K562 (cell line): ENCODE data around the gene OLFM3. TPM values are rescaled to one million over a fixed set of nuclear protein-coding genes. Genes with fewer than 3 reads are reported as not detected.

ENCODE experiments used
- ATAC-seq: fragments of 200-7000 bp; cut with Tn5 transposase; 3 replicates; pipeline ENCODE4 v1.9.1; 2020; ENCODE audit warnings: moderate library complexity
- BruUV-seq: library from RNA; stranded (reverse); fragments of 400-500 nt; replicated peaks from 2 replicates; lab custom pipeline; 2021; lab: Mats Ljungman, UMichigan
- CTCF ChIA-PET: fragments of 300-600 bp; formaldehyde crosslinking; extraction: SDS; loops from one replicate; lab custom pipeline; 2021; ENCODE audit warnings: low intra/inter-chr PET ratio; lab: Yijun Ruan, JAX
- POLR2A ChIA-PET: fragments of 300-600, 350-650 bp; sonication (Branson Sonifier 250); formaldehyde crosslinking; extraction: SDS; loops from one replicate; lab custom pipeline; 2021; ENCODE audit warnings: antibody characterized with exemption, inconsistent platforms; lab: Yijun Ruan, JAX
- DNase-seq, 4 experiments: peaks; one replicate each; pipeline versions ENCODE4 v3.0.0 to v3.0.0-alpha.2; 2011 to 2018; ENCODE audit warnings: low spot score in 3 of 4, mixed read lengths in 3 of 4; ENCODE audit errors: extremely low read depth in 1 of 4
- FAIRE-seq: peaks from 2 replicates; lab custom pipeline; 2011; peaks lifted over from hg19 to GRCh38; lab: Jason Lieb, UNC
- H2AFZ ChIP-seq: 2 replicates; pipeline ENCODE4 v1.6.0; 2011; ENCODE audit warnings: low read depth, low read length, control low read depth, inconsistent platforms
- H3K27ac ChIP-seq: fragments of 200-600 bp; 3 replicates; pipeline ENCODE4 v1.8.0; 2011; ENCODE audit warnings: low read depth, mild to moderate bottlenecking, control low read depth, inconsistent platforms, low read length, moderate library complexity, mixed read lengths; ENCODE audit errors: extremely low read depth
- H3K27me3 ChIP-seq, 2 experiments: fragments of 300-600 bp in 1 of 2; 2 replicates in 1 of 2; 3 replicates in 1 of 2; pipeline versions ENCODE4 v1.6.0 to v1.8.0; 2011; ENCODE audit warnings: inconsistent platforms in 2 of 2, low read length in 2 of 2, mild to moderate bottlenecking in 1 of 2, mixed read lengths in 1 of 2, moderate library complexity in 1 of 2; ENCODE audit not compliant: control insufficient read depth in 2 of 2, insufficient read depth in 2 of 2
- H3K36me3 ChIP-seq: fragments of 300-600 bp; 3 replicates; pipeline ENCODE4 v1.8.0; 2011; ENCODE audit warnings: mild to moderate bottlenecking, low read length, inconsistent platforms; ENCODE audit not compliant: control insufficient read depth, insufficient read depth
- H3K4me1 ChIP-seq, 2 experiments: fragments of 200-600 bp in 1 of 2; replicated peaks in 1 of 2; 2 replicates in 1 of 2; 3 replicates in 1 of 2; pipeline versions ENCODE4 v1.5.1 to v1.8.0; 2011; ENCODE audit warnings: inconsistent platforms in 2 of 2, low read length in 2 of 2, mild to moderate bottlenecking in 1 of 2, mixed read lengths in 1 of 2, moderate library complexity in 1 of 2; ENCODE audit not compliant: control insufficient read depth in 2 of 2, insufficient read depth in 2 of 2
- H3K4me2 ChIP-seq: 2 replicates; pipeline ENCODE4 v1.6.1; 2011; ENCODE audit warnings: low read length, control low read depth, inconsistent platforms, mixed read lengths; ENCODE audit not compliant: insufficient read depth
- H3K4me3 ChIP-seq: fragments of 200-600 bp; sonication (generic), shearing (Covaris generic); 2 replicates; pipeline ENCODE4 v1.5.1; 2016; ENCODE audit warnings: control low read depth, inconsistent platforms
- H3K79me2 ChIP-seq: fragments of 200-600 bp; 3 replicates; pipeline ENCODE4 v1.8.0; 2011; ENCODE audit warnings: low read length, inconsistent platforms; ENCODE audit not compliant: control insufficient read depth, insufficient read depth
- H3K9ac ChIP-seq, 2 experiments: 2 replicates each; pipeline versions ENCODE4 v1.6.0 to v1.6.1; 2011; ENCODE audit warnings: low read depth in 2 of 2, low read length in 2 of 2, control low read depth in 1 of 2, inconsistent platforms in 1 of 2, mild to moderate bottlenecking in 1 of 2, mixed read lengths in 1 of 2; ENCODE audit not compliant: insufficient read depth in 1 of 2
- H3K9me1 ChIP-seq: one replicate; pipeline ENCODE4 v1.6.0; 2011; ENCODE audit warnings: inconsistent platforms, mild to moderate bottlenecking, low read length, moderate library complexity; ENCODE audit not compliant: control insufficient read depth, insufficient read depth
- H3K9me3 ChIP-seq: replicated peaks from 2 replicates; pipeline ENCODE4 v1.5.1; 2011; ENCODE audit warnings: low read depth, low read length, inconsistent platforms; ENCODE audit not compliant: control insufficient read depth, insufficient read depth
- H4K20me1 ChIP-seq: replicated peaks from 2 replicates; pipeline ENCODE4 v1.6.1; 2011; ENCODE audit warnings: low read length, inconsistent platforms, mixed read lengths; ENCODE audit not compliant: control insufficient read depth, insufficient read depth
- SRSF3 ChIP-seq: fragments of 200-400 bp; formaldehyde crosslinking; IDR thresholded peaks from 2 replicates; pipeline ENCODE4 v1.6.1; 2016; ENCODE audit warnings: mild to moderate bottlenecking, low read length, moderate library complexity; ENCODE audit not compliant: insufficient read depth
- TBP ChIP-seq: optimal IDR thresholded peaks from 2 replicates; pipeline ENCODE3; 2011; ENCODE audit warnings: low read depth, low read length, improper control_type of control experiment
- THRAP3 ChIP-seq: fragments of 450-650 bp; IDR thresholded peaks from 2 replicates; pipeline ENCODE4 v1.6.1; 2016; ENCODE audit warnings: mild to moderate bottlenecking, inconsistent platforms, borderline replicate concordance
- ZNF140 ChIP-seq: fragments of 250-450 bp; sonication (Bioruptor Pico); IDR thresholded peaks from 2 replicates; pipeline ENCODE4 v1.8.0; 2021; ENCODE audit warnings: moderate library complexity, mild to moderate bottlenecking, inconsistent platforms
- WGBS: fragments of 100-300 bp; shearing (Covaris generic); methylation state at CpG from one replicate; pipeline ENCODE4 v1.1.6; 2016; ENCODE audit warnings: low coverage, mixed read lengths; ENCODE audit not compliant: insufficient coverage; ENCODE audit errors: missing lambda C conversion rate; 5-methylcytosine and 5-hydroxymethylcytosine counted together
- in situ Hi-C: fragments of 300-500 bp; cut with MboI; formaldehyde crosslinking; loops from 4 replicates; pipeline ENCODE4 v1.15.0; 2018; ENCODE audit warnings: inconsistent platforms, mixed read lengths
- intact Hi-C: fragments of 100-400 bp; cut with micrococcal nuclease; formaldehyde crosslinking; loops from 2 replicates; pipeline ENCODE4 v1.14.2; 2022
- polyA plus RNA-seq, 8 experiments: library from polyadenylated mRNA; depleted of rRNA in 4 of 8; stranded (reverse) in 5 of 8; unstranded in 3 of 8; fragments of >200 nt; fragmentation: Nextera tagmentation in 2 of 8; fragmentation: Illumina TruSeq in 1 of 8; extraction: Ambion mirVana in 2 of 8; extraction: Trizol in 1 of 8; gene quantifications; 2 replicates each; pipeline versions ENCODE4 v1.2.1 to v1.2.3, GENCODE V29; 2011 to 2014; ENCODE audit warnings: inconsistent platforms in 1 of 8, missing spikeins in 1 of 8
- total RNA-seq, 7 experiments: library from RNA; depleted of rRNA in 6 of 7; stranded (reverse); fragments of >200 nt in 6 of 7; fragmentation: Illumina TruSeq in 2 of 7; extraction: Trizol in 2 of 7; gene quantifications; 2 replicates each; pipeline versions ENCODE4 v1.2.1 to v1.2.3, GENCODE V29; 2011 to 2021; ENCODE audit warnings: low replicate concordance in 1 of 7
- TF ChIP-seq, protein P1 (sequence below): fragments of 450-650 bp; IDR thresholded peaks from 2 replicates; pipeline ENCODE4 v1.6.1; 2016; ENCODE audit warnings: mild to moderate bottlenecking, moderate library complexity
- TF ChIP-seq, protein P2 (sequence below): fragments of 250-450 bp; sonication (Bioruptor Pico); IDR thresholded peaks from 2 replicates; pipeline ENCODE4 v1.5.1; 2021; ENCODE audit warnings: mild to moderate bottlenecking

Gene OLFM3
- total and polyA plus RNA-seq, 9 of the 15 experiments (the other 6 are each of a cell fraction or from before 2014, with no cell fraction given), result 0.07 TPM; not detected in 8

DNA sequence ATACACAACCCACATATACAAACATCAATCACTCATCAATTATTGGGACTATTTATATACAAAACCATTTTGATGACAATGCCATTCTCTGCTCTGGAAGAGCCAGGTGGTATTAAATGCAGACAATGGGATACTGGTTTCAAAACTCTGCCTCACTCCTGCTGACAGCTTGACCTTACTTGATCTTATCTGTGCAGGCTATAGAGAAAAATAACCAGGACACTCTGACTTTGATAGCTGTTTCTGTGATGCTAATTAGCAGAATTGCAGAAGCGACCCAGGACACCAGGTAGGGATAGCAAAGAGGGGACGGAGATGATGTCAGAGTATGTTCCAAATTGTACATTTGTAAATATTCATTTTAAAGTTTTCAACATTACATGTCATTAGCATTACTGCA is 89.5 kb downstream of the OLFM3 start (continued):
- TF ChIP-seq ZNF140, result no peak
- TF ChIP-seq, all 486 proteins: peak for 0

- no peak for FAIRE-seq
- TF ChIP-seq, protein P1, sequence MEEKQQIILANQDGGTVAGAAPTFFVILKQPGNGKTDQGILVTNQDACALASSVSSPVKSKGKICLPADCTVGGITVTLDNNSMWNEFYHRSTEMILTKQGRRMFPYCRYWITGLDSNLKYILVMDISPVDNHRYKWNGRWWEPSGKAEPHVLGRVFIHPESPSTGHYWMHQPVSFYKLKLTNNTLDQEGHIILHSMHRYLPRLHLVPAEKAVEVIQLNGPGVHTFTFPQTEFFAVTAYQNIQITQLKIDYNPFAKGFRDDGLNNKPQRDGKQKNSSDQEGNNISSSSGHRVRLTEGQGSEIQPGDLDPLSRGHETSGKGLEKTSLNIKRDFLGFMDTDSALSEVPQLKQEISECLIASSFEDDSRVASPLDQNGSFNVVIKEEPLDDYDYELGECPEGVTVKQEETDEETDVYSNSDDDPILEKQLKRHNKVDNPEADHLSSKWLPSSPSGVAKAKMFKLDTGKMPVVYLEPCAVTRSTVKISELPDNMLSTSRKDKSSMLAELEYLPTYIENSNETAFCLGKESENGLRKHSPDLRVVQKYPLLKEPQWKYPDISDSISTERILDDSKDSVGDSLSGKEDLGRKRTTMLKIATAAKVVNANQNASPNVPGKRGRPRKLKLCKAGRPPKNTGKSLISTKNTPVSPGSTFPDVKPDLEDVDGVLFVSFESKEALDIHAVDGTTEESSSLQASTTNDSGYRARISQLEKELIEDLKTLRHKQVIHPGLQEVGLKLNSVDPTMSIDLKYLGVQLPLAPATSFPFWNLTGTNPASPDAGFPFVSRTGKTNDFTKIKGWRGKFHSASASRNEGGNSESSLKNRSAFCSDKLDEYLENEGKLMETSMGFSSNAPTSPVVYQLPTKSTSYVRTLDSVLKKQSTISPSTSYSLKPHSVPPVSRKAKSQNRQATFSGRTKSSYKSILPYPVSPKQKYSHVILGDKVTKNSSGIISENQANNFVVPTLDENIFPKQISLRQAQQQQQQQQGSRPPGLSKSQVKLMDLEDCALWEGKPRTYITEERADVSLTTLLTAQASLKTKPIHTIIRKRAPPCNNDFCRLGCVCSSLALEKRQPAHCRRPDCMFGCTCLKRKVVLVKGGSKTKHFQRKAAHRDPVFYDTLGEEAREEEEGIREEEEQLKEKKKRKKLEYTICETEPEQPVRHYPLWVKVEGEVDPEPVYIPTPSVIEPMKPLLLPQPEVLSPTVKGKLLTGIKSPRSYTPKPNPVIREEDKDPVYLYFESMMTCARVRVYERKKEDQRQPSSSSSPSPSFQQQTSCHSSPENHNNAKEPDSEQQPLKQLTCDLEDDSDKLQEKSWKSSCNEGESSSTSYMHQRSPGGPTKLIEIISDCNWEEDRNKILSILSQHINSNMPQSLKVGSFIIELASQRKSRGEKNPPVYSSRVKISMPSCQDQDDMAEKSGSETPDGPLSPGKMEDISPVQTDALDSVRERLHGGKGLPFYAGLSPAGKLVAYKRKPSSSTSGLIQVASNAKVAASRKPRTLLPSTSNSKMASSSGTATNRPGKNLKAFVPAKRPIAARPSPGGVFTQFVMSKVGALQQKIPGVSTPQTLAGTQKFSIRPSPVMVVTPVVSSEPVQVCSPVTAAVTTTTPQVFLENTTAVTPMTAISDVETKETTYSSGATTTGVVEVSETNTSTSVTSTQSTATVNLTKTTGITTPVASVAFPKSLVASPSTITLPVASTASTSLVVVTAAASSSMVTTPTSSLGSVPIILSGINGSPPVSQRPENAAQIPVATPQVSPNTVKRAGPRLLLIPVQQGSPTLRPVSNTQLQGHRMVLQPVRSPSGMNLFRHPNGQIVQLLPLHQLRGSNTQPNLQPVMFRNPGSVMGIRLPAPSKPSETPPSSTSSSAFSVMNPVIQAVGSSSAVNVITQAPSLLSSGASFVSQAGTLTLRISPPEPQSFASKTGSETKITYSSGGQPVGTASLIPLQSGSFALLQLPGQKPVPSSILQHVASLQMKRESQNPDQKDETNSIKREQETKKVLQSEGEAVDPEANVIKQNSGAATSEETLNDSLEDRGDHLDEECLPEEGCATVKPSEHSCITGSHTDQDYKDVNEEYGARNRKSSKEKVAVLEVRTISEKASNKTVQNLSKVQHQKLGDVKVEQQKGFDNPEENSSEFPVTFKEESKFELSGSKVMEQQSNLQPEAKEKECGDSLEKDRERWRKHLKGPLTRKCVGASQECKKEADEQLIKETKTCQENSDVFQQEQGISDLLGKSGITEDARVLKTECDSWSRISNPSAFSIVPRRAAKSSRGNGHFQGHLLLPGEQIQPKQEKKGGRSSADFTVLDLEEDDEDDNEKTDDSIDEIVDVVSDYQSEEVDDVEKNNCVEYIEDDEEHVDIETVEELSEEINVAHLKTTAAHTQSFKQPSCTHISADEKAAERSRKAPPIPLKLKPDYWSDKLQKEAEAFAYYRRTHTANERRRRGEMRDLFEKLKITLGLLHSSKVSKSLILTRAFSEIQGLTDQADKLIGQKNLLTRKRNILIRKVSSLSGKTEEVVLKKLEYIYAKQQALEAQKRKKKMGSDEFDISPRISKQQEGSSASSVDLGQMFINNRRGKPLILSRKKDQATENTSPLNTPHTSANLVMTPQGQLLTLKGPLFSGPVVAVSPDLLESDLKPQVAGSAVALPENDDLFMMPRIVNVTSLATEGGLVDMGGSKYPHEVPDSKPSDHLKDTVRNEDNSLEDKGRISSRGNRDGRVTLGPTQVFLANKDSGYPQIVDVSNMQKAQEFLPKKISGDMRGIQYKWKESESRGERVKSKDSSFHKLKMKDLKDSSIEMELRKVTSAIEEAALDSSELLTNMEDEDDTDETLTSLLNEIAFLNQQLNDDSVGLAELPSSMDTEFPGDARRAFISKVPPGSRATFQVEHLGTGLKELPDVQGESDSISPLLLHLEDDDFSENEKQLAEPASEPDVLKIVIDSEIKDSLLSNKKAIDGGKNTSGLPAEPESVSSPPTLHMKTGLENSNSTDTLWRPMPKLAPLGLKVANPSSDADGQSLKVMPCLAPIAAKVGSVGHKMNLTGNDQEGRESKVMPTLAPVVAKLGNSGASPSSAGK, result no peak
- TF ChIP-seq, protein P2, sequence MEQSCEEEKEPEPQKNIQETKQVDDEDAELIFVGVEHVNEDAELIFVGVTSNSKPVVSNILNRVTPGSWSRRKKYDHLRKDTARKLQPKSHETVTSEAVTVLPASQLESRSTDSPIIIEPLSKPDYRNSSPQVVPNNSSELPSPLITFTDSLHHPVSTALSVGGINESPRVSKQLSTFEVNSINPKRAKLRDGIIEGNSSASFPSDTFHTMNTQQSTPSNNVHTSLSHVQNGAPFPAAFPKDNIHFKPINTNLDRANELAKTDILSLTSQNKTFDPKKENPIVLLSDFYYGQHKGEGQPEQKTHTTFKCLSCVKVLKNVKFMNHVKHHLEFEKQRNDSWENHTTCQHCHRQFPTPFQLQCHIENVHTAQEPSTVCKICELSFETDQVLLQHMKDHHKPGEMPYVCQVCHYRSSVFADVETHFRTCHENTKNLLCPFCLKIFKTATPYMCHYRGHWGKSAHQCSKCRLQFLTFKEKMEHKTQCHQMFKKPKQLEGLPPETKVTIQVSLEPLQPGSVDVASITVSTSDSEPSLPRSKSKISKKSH (CRISPR knock-in tag), result no peak
- TF ChIP-seq THRAP3, result no peak
- TF ChIP-seq TBP, result no peak
- TF ChIP-seq SRSF3, result no peak
Measured at GRCh38 chr1:101905283-101905835, 91.4 kb downstream of the OLFM3 start.

More at GRCh38 chr1:101905283-101905835, 91.4 kb downstream of the OLFM3 start:
- POLR2A ChIA-PET, result no interaction called here
- no peaks in the 10 kb centered on the region for H3K4me1 ChIP-seq
- intact Hi-C loops, result no loop called here
- no peak overlapping the region for H2AFZ ChIP-seq
- in situ Hi-C loops, result no loop called here
- ATAC-seq (no peak), DNase-seq (no peak)
- H3K79me2 ChIP-seq, result no peaks in the 10 kb centered on the region
- WGBS, result 10% methylated on average over 2 of the region's 2 CpGs
- no peaks in the 10 kb centered on the region for H3K36me3 ChIP-seq
- no peak overlapping the region for H3K27ac ChIP-seq
- H3K9me1 ChIP-seq, result no peaks in the 10 kb centered on the region
- CTCF ChIA-PET, result no interaction called here
- no peak overlapping the region for H3K9ac ChIP-seq
- no peak overlapping the region for H3K4me3 ChIP-seq
- H3K4me2 ChIP-seq, result no peak overlapping the region
- no peaks in the 10 kb centered on the region for H4K20me1 ChIP-seq
- BruUV-seq, result no TSS peak
- no peaks in the 10 kb centered on the region for H3K27me3 ChIP-seq
- H3K9me3 ChIP-seq, result no peaks in the 10 kb centered on the region; the same call in 1 of the 2 replicates
